HAP-1 (cell line): ENCODE measurements around the gene SEMG2.

ENCODE experiments used
- DNase-seq, 2 experiments: peaks; one replicate each; pipeline ENCODE4 v3.0.0-alpha.2; 2016 to 2020; ENCODE audit warnings: low spot score in 2 of 2
- H3K27me3 ChIP-seq: fragments of 250-450 bp; sonication (Bioruptor Pico); 2 replicates; pipeline ENCODE4 v1.5.1; 2020; ENCODE audit warnings: low read depth, mild to moderate bottlenecking, moderate library complexity
- H3K36me3 ChIP-seq: fragments of 250-450 bp; sonication (Bioruptor Pico); replicated peaks from 2 replicates; pipeline ENCODE4 v1.5.1; 2020; ENCODE audit warnings: mild to moderate bottlenecking
- H3K4me1 ChIP-seq: fragments of 250-450 bp; sonication (Bioruptor Pico); 2 replicates; pipeline ENCODE4 v1.5.1; 2020; ENCODE audit warnings: mild to moderate bottlenecking
- H3K4me3 ChIP-seq: fragments of 250-450 bp; sonication (Bioruptor Pico); 2 replicates; pipeline ENCODE4 v1.5.1; 2020; ENCODE audit warnings: mild to moderate bottlenecking, moderate library complexity
- H3K9me3 ChIP-seq: fragments of 250-450 bp; sonication (Bioruptor Pico); 2 replicates; pipeline ENCODE4 v1.5.1; 2020; ENCODE audit warnings: mild to moderate bottlenecking, moderate library complexity
- in situ Hi-C: fragments of 300-500 bp; cut with MboI; formaldehyde crosslinking; loops from 3 replicates; pipeline ENCODE4 v1.14.3; 2020; ENCODE audit warnings: low sequenced_read_pairs, inconsistent platforms, mixed read lengths

Gene SEMG2, protein sequence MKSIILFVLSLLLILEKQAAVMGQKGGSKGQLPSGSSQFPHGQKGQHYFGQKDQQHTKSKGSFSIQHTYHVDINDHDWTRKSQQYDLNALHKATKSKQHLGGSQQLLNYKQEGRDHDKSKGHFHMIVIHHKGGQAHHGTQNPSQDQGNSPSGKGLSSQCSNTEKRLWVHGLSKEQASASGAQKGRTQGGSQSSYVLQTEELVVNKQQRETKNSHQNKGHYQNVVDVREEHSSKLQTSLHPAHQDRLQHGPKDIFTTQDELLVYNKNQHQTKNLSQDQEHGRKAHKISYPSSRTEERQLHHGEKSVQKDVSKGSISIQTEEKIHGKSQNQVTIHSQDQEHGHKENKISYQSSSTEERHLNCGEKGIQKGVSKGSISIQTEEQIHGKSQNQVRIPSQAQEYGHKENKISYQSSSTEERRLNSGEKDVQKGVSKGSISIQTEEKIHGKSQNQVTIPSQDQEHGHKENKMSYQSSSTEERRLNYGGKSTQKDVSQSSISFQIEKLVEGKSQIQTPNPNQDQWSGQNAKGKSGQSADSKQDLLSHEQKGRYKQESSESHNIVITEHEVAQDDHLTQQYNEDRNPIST

DNA sequence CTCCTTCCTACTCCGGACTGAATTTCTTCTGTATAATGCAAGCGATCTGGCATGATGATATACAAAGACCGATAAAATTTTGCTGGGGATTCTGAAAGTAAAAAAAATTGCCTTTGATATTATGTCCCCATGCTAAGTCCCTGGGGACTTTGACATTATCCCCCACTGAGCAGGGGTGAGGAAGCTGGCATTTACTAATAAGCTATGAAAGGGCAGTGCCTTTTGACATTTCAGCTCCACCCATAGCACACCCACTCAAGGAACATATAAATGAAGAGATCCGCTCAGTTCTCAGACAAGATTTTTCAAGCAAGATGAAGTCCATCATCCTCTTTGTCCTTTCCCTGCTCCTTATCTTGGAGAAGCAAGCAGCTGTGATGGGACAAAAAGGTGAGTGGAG lies at the start of gene SEMG2:
SEMG2 (plus strand) TSS at position 298 of the 400 bp plus-strand sequence; CDS start at position 315, 17 bp downstream.
- Histone ChIP-seq H3K36me3 (no peaks in the 10 kb centered on the region), H3K4me3 (no peak within 1 kb of the TSS), H3K27me3 (peaks cover 17% of the 10 kb centered on the region), H3K9me3 (no peaks in the 10 kb centered on the region), H3K4me1 (no peaks in the 10 kb centered on the region)
- no peak for DNase-seq
- in situ Hi-C loops: no loop called here

DNA sequence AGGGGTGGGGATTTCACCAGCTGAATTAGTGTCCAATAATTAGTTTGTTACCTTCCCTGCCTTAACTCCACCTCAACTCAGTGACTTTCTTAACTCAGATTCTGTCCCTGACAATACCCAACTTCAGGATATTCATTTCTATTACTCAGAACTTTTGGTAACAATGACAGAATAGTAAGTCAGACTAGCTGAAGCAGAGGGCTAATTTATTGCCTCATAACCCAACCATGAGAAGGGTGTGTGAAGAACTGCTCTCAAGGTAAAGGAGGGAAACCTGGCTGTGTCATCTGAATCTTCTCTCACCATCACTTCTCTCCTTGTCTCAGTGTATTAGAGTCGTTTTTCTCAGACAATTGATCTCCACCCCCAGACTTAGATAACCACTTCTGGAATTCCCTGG lies 47.7 kb upstream of the SEMG2 start:
- Histone ChIP-seq H3K9me3 (no peaks in the 10 kb centered on the region), H3K4me3 (no peak overlapping the region), H3K4me1 (no peaks in the 10 kb centered on the region), H3K36me3 (no peaks in the 10 kb centered on the region), H3K27me3 (no peaks in the 10 kb centered on the region)
- in situ Hi-C loops: no loop called here
- no peak for DNase-seq

DNA sequence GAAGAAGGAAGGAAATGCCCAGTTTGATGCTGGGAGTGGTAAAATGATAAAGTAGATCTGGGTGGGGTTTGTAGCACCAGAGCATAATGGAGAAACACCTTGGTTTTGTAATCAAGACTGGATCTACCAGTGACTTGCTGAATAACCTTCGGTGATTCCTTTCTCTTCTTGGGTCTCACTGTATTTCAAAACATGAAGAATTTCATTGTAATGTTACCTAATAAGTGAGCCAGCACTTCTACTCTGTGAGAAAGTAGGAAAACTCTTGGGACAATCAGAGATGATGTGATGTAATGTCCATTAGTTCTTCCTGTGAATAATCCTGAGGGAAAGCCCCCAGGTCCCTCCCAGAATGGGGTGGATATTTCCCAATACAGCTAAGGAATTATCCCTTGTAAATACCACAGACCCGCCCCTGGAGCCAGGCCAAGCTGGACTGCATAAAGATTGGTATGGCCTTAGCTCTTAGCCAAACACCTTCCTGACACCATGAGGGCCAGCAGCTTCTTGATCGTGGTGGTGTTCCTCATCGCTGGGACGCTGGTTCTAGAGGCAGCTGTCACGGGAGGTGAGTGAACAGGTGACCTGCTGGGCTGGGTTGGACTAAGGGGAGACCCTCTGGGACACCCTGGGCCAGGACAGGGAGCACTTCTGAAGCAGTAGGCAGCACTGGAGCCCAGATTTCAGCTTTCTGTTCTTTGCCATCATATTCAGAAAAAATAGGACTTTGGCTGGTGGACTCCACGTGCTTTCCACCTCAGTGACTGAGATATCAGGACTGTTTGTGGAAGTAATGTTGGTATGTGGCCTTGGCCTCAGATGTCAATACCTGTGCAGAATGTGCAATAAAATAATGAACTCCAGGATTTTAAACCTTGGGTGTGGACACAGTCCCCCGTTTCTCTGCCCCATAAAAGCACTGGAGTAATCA lies 46.5 kb upstream of the SEMG2 start, which contains the start of gene PI3:
PI3 (plus strand) TSS at position 469 of the 931 bp plus-strand sequence; CDS start at position 490, 21 bp downstream.
- Histone ChIP-seq H3K27me3 (no peaks in the 10 kb centered on the region), H3K4me1 (no peaks in the 10 kb centered on the region), H3K36me3 (no peaks in the 10 kb centered on the region), H3K9me3 (no peaks in the 10 kb centered on the region), H3K4me3 (no peak within 1 kb of the TSS)
- in situ Hi-C loops: no loop called here
- DNase-seq: no peak

DNA sequence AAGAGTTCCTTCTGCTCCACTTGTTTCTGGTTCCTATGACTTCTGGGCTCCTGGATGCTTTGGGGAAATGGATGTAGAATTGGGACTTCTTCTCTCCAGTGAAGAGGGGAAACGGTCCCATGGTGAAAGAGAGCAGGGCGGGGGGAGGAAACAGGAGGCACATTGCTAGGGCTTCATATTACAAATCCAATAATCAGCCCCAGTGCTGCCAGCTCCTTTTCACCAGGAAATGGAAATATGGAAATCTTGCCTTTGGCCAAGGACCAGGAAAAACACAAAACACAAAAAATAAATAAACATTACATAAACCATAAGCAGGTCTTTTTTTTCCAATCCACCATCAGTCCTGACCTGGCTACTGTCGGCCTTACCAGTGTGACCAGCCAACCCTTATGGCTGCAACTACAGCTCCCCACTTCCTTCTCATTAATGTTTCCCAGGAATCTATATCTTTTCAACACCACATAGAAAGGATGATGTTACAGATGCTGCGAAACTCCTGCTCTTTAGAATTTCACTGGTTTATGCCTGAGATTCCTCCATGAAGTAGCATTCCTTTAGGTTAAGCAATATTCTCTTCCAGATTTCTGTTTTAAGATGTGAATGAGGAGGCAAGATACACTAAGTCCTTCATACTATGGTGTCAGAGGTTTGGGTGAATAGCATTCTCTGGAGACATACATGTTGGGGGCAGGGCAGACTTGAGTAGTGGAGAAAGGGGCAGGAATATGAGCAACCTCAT lies 44.5 kb upstream of the SEMG2 start:
- Histone ChIP-seq H3K4me1 (no peaks in the 10 kb centered on the region), H3K27me3 (no peaks in the 10 kb centered on the region), H3K4me3 (no peak overlapping the region), H3K9me3 (no peaks in the 10 kb centered on the region), H3K36me3 (no peaks in the 10 kb centered on the region)
- in situ Hi-C loops: no loop called here
- DNase-seq: no peak

DNA sequence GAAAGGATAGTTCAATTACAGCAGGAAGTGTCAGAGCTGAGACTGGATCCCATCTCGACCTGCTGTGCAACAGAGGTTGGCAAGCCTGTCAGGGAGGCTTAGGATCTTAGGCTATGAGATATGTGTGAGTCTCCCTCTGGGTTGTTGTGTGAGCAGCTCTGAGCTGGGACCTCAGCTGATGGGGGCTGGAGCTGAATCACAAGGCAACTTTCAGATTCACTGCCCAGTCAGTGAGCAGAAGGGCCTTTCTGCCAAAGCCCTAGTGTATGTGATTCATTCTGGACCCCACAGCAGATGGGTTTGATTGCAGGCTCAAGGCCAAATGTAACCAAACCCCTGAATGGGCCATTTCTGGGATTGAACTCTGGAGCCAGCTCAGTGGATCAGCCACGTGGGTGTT lies 42.0 kb upstream of the SEMG2 start:
- Histone ChIP-seq H3K4me1 (no peaks in the 10 kb centered on the region), H3K27me3 (no peaks in the 10 kb centered on the region), H3K4me3 (no peak overlapping the region), H3K36me3 (no peaks in the 10 kb centered on the region), H3K9me3 (no peaks in the 10 kb centered on the region)
- in situ Hi-C loops: no loop called here
- DNase-seq: no peak

DNA sequence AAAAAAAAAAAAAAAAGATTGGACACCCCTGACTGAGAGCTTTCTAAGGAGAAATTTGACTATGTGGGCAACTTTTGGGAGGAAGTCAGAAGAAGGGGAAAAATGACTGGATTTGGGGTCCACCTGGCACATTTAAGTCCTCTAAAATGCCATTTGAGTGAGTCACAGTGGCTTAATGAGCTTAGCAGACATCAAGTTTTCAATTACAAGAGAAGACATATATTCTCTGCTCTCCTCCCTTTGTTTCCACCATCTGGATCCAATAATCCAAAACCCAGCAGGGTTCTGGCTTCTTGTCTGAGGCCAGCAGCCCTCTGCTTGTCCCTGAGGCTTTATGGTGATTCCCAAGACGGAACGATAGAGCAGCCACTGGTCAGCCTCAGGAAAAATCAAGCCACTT lies 39.5 kb upstream of the SEMG2 start:
- no peak for DNase-seq
- in situ Hi-C loops: no loop called here
- Histone ChIP-seq H3K27me3 (no peaks in the 10 kb centered on the region; the same call in 1 of the 2 replicates), H3K4me1 (no peaks in the 10 kb centered on the region), H3K36me3 (no peaks in the 10 kb centered on the region), H3K4me3 (no peak overlapping the region), H3K9me3 (no peaks in the 10 kb centered on the region)

DNA sequence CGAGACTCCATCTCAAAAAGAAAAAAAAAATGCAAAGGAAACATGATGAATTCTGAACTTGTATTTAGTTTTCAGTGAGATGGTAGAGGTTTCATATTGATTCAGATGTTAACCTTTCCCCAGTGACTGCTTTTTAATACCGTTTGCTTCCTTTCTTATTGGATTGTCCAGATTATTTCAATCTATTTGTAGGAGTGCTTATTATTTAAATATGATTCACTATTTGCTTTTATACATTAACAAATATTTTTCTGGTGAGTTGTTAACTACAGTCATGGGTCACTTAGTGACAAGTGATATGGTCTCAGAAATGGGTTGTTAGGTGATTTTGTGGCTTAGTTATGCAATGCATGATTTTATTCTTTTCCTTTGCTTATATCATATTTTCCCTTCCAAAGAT lies 38.1 kb upstream of the SEMG2 start:
- DNase-seq: no peak
- in situ Hi-C loops: no loop called here
- Histone ChIP-seq H3K27me3 (no peaks in the 10 kb centered on the region; the same call in 1 of the 2 replicates), H3K36me3 (no peaks in the 10 kb centered on the region), H3K4me1 (no peaks in the 10 kb centered on the region), H3K9me3 (no peaks in the 10 kb centered on the region), H3K4me3 (no peak overlapping the region)

DNA sequence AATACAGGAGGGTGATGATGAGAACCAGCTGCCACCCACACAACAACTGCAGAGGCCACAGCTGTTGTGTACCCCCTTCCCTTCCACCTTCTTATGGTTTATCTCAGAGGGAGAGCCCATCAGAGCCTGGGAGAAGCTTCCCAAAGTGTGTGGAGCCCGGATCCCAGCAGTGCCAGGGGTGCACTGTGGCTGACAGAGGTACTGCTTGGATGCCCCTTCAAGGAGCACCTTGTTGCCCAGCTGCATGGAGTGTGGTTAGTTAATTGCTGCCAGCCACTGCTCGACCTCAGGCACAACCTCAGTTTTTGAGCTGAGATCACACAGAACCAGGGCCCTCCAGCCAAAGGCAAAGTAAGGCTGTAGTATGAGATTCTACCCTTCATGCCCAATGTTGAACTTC lies 33.5 kb upstream of the SEMG2 start:
- DNase-seq: no peak
- no peaks in the 10 kb centered on the region for H3K36me3 ChIP-seq
- peaks cover 2% of the 10 kb centered on the region; the same call in 1 of the 2 replicates for H3K27me3 ChIP-seq
- no peaks in the 10 kb centered on the region for H3K4me1 ChIP-seq
- no peak overlapping the region for H3K4me3 ChIP-seq
- in situ Hi-C loops: no loop called here
- H3K9me3 ChIP-seq: no peaks in the 10 kb centered on the region

DNA sequence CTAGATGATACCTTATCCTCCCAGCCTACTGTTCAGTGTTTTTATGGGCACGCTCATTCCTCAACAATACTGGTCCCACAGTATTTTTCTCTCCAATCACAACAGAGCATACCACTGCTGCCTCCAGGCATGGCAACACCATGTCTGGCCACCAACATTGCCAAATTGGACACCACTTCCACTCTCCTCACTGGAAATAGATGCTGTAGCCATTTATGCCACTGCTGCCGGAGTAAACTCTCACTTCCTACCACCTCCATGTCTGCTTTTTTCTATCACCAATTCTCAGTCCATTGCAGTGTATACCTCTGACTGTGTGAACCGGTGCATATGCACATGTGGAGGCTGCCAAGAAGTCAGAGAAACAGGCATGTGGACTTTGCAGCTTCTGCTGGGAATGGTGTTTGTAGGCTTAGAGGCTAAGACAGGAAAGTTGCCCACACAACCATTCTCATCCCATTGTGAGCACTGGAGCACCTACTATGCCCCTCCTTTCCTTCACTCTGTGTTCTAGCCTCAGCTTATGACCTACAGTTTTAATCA lies 32.0 kb upstream of the SEMG2 start:
- H3K27me3 ChIP-seq: peaks cover 2% of the 10 kb centered on the region; the same call in 1 of the 2 replicates
- no peak overlapping the region for H3K4me3 ChIP-seq
- H3K4me1 ChIP-seq: no peaks in the 10 kb centered on the region
- DNase-seq: no peak
- H3K36me3 ChIP-seq: no peaks in the 10 kb centered on the region
- H3K9me3 ChIP-seq: no peaks in the 10 kb centered on the region
- in situ Hi-C loops: no loop called here

DNA sequence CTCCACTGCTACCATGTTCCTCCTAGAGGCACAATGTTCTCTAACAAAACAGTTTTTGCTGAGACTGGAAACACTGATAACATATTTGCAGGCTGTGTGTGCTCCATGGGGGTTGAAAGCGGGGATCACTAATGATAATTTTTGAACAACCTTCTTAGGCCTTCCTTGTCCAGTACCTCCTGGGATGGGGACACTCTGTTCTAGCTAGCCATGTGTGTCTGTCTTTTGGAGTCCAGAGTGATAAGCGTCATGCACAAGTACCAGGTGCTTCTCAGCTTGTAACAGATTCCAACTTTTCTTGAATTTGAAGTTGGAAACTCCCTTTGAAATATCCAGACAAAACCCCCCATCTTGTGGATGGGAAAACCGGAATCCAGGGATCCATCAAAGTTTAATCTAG lies 31.3 kb upstream of the SEMG2 start:
- peaks cover 2% of the 10 kb centered on the region; the same call in 1 of the 2 replicates for H3K27me3 ChIP-seq
- DNase-seq: no peak
- no peaks in the 10 kb centered on the region for H3K9me3 ChIP-seq
- H3K4me1 ChIP-seq: no peaks in the 10 kb centered on the region
- H3K4me3 ChIP-seq: no peak overlapping the region
- in situ Hi-C loops: no loop called here
- H3K36me3 ChIP-seq: no peaks in the 10 kb centered on the region

DNA sequence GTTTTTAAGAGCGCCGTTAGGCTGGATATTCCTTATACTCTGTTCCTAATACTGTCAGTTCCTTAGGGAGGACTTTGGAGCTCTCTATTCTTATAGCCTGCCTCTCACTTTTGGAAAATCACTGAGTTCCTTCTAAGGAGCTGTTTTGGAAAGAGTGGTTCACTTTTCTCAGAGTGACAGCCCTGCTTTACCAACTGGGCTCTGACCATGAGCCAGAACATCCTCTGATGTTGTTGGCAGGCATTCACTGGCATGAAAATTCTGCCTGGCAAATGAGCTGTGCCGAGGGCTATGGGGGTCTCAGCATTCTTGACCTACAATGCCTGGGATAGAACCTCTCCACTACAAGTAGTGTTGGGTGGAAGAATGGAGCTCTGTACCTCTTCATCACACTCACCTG lies 29.2 kb upstream of the SEMG2 start:
- Histone ChIP-seq H3K27me3 (peaks cover 4% of the 10 kb centered on the region; the same call in 1 of the 2 replicates), H3K4me1 (no peaks in the 10 kb centered on the region), H3K9me3 (no peaks in the 10 kb centered on the region), H3K36me3 (no peaks in the 10 kb centered on the region), H3K4me3 (no peak overlapping the region)
- DNase-seq: no peak
- in situ Hi-C loops: no loop called here

DNA sequence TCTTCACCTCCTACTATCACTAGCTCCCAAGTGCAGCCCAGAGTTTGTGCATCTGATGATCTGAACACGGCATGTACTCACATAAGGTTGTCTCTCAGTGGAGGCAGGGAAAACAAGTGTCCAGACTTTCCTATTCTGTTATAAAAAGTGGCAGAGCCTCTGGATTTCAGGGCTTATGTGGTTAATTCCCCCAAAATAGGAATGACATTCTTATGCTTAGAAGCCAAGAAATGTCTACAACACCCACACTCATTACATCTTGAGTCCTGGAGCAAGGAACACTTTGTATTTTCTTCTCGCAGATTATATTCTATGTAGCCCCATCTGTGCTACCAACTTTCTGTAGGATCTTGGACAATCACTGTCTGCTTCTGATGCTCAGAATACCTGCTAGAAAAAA lies 27.8 kb upstream of the SEMG2 start:
- in situ Hi-C loops: no loop called here
- Histone ChIP-seq H3K27me3 (peaks cover 7% of the 10 kb centered on the region; the same call in 1 of the 2 replicates), H3K36me3 (no peaks in the 10 kb centered on the region), H3K4me3 (no peak overlapping the region), H3K9me3 (no peaks in the 10 kb centered on the region), H3K4me1 (no peaks in the 10 kb centered on the region)
- DNase-seq: no peak

DNA sequence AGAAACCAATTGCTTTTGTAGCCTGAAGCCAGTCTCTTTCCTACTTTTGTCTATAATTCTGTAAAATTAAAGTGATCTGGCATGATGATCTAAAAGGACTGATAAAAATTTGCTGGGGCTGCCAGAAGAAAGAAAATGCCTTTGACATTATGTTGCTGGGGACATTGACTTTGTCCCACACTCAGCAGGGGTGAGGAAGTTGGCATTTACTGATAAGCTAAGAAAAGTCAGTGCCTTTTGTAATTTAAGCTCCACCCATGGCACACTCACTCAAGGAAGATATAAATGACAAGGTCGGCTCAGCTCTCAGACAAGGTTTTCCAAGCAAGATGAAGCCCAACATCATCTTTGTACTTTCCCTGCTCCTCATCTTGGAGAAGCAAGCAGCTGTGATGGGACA lies 14.4 kb upstream of the SEMG2 start, which contains the start of gene SEMG1:
SEMG1 (plus strand) TSS at position 309 of the 400 bp plus-strand sequence; CDS start at position 330, 21 bp downstream.
- H3K4me3 ChIP-seq: no peak within 1 kb of the TSS
- in situ Hi-C loops: no loop called here
- H3K9me3 ChIP-seq: no peaks in the 10 kb centered on the region
- no peaks in the 10 kb centered on the region for H3K36me3 ChIP-seq
- peaks cover 4% of the 10 kb centered on the region; the same call in 1 of the 2 replicates for H3K27me3 ChIP-seq
- H3K4me1 ChIP-seq: no peaks in the 10 kb centered on the region
- DNase-seq: no peak
